ENCODE data around the gene AGAP1. TPM values are rescaled to one million over a fixed set of nuclear protein-coding genes. Genes with fewer than 3 reads are reported as not detected.

AGAP1 gene
- total RNA-seq, 1 donor from 2014 or later, result 43.9 TPM

DNA sequence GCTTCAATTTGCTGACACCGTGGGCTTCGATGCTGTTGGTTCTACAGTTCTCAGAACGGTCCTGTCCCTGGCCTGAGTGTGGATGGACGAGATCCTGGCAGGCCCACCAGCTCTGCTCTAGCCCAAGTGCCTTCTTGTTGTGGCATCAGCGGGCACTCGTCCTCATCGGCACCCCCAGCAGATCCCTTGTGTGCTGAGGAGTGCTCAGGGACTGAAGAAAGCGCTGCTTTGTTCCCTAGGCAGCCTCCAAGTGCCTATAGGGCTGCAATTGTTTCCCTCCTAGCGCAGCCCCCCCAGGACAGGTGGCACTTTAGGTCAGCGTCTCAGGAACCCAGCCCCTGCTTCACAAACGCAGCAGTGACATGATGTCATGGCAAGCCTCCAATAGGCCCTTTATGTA, 217.7 kb downstream of the AGAP1 start:
- Mint-ChIP-seq H3K27ac (ENCODE audit: unreplicated experiment) (no peak overlapping the region), H3K9me3 (ENCODE audit: unreplicated experiment) (no peaks in the 10 kb centered on the region), H3K4me3 (ENCODE audit: unreplicated experiment) (no peak overlapping the region), H3K4me1 (ENCODE audit: unreplicated experiment) (peaks cover 10% of the 10 kb centered on the region), H3K36me3 (ENCODE audit: low read depth, unreplicated experiment) (peaks cover 18% of the 10 kb centered on the region), H3K27me3 (ENCODE audit: unreplicated experiment) (peaks cover 7% of the 10 kb centered on the region)
- DNase-seq (ENCODE audit: low spot score), result no peak
- TF ChIP-seq, protein P1, sequence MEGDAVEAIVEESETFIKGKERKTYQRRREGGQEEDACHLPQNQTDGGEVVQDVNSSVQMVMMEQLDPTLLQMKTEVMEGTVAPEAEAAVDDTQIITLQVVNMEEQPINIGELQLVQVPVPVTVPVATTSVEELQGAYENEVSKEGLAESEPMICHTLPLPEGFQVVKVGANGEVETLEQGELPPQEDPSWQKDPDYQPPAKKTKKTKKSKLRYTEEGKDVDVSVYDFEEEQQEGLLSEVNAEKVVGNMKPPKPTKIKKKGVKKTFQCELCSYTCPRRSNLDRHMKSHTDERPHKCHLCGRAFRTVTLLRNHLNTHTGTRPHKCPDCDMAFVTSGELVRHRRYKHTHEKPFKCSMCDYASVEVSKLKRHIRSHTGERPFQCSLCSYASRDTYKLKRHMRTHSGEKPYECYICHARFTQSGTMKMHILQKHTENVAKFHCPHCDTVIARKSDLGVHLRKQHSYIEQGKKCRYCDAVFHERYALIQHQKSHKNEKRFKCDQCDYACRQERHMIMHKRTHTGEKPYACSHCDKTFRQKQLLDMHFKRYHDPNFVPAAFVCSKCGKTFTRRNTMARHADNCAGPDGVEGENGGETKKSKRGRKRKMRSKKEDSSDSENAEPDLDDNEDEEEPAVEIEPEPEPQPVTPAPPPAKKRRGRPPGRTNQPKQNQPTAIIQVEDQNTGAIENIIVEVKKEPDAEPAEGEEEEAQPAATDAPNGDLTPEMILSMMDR (IDR thresholded peaks at IDR 0.05; ENCODE audit: unreplicated experiment), result no peak

DNA sequence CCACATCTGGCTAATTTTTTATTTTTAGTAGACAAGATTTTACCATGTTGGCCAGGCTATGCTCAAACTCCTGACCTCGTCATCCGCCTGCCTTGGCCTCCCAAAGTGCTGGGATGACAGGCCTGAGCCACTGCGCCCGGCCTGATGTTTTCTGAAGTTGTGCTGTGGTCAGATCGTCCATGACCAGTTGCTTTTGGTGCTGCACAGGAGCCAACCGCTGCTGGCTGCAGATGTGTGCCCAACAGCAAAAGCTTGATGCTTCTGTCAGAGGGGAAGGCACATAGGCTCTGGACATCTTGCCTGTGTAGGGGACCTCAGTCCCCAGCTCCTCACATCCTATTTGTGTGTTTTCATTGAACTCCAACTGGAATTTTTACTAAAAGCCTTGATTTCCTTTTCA, 218.3 kb downstream of the AGAP1 start:
- H3K27me3 Mint-ChIP-seq (ENCODE audit: unreplicated experiment), result peaks cover 7% of the 10 kb centered on the region
- peaks cover 18% of the 10 kb centered on the region for H3K36me3 Mint-ChIP-seq (ENCODE audit: low read depth, unreplicated experiment)
- no peaks in the 10 kb centered on the region for H3K9me3 Mint-ChIP-seq (ENCODE audit: unreplicated experiment)

DNA sequence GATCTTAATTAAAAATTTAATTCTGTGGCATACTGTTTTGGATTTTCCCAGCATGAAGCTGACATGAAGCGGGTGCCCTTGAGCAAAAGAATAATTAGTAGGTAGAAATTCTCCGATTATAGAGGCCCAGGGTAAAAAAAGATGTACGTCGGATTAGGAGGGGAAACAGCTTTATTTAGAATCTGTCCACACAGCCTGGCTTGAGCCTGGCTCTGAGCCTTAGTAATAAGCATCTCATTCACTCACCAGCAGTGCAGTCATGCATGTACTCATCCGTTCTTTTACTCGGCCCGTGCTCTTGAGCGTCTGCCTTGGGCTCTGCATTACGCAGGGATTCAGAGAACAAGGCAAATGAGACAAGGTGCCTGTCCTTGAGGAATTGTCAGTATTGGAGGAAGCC, 219.3 kb downstream of the AGAP1 start:
- H3K27ac Mint-ChIP-seq (ENCODE audit: unreplicated experiment), result no peak overlapping the region
- TF ChIP-seq, protein P1 (IDR thresholded peaks at IDR 0.05; ENCODE audit: unreplicated experiment), result no peak
- no peaks in the 10 kb centered on the region for H3K9me3 Mint-ChIP-seq (ENCODE audit: unreplicated experiment)
- H3K27me3 Mint-ChIP-seq (ENCODE audit: unreplicated experiment), result peaks cover 6% of the 10 kb centered on the region
- H3K4me1 Mint-ChIP-seq (ENCODE audit: unreplicated experiment), result peaks cover 10% of the 10 kb centered on the region
- H3K4me3 Mint-ChIP-seq (ENCODE audit: unreplicated experiment), result no peak overlapping the region
- no peak for DNase-seq (ENCODE audit: low spot score)
- peaks cover 18% of the 10 kb centered on the region for H3K36me3 Mint-ChIP-seq (ENCODE audit: low read depth, unreplicated experiment)

More for the DNA sequence above, 218.3 kb downstream of the AGAP1 start:
- no peak for DNase-seq (ENCODE audit: low spot score)
- TF ChIP-seq, protein P1 (IDR thresholded peaks at IDR 0.05; ENCODE audit: unreplicated experiment), result no peak
- Mint-ChIP-seq H3K4me1 (ENCODE audit: unreplicated experiment) (peaks cover 10% of the 10 kb centered on the region), H3K27ac (ENCODE audit: unreplicated experiment) (no peak overlapping the region), H3K4me3 (ENCODE audit: unreplicated experiment) (no peak overlapping the region)

DNA sequence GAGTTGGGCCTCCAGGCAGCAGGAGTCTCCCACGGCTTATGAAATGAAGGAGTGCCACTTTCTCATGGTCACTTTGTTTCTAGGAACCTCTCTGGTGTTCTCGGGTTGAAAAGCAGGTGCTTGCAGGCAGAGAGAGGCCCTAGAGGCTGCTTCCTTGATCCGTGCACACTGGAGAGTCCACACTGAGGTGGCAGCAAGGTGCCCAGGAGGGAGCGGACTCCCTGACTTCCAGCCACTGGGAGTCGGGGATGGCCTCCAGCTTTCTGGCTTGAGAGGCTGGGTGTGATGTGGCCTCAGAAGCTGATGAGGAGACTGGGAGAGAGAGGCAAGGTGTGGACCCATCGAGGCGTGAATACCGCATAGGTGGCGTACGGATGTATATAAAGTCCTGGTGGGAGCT, 221.8 kb downstream of the AGAP1 start:
- DNase-seq (ENCODE audit: low spot score), result no peak
- H3K36me3 Mint-ChIP-seq (ENCODE audit: low read depth, unreplicated experiment), result peaks cover 17% of the 10 kb centered on the region
- peaks cover 2% of the 10 kb centered on the region for H3K4me1 Mint-ChIP-seq (ENCODE audit: unreplicated experiment)
- H3K4me3 Mint-ChIP-seq (ENCODE audit: unreplicated experiment), result no peak overlapping the region
- TF ChIP-seq, protein P1 (IDR thresholded peaks at IDR 0.05; ENCODE audit: unreplicated experiment), result no peak
- H3K27ac Mint-ChIP-seq (ENCODE audit: unreplicated experiment), result no peak overlapping the region
- no peaks in the 10 kb centered on the region for H3K9me3 Mint-ChIP-seq (ENCODE audit: unreplicated experiment)
- H3K27me3 Mint-ChIP-seq (ENCODE audit: unreplicated experiment), result peaks cover 6% of the 10 kb centered on the region

DNA sequence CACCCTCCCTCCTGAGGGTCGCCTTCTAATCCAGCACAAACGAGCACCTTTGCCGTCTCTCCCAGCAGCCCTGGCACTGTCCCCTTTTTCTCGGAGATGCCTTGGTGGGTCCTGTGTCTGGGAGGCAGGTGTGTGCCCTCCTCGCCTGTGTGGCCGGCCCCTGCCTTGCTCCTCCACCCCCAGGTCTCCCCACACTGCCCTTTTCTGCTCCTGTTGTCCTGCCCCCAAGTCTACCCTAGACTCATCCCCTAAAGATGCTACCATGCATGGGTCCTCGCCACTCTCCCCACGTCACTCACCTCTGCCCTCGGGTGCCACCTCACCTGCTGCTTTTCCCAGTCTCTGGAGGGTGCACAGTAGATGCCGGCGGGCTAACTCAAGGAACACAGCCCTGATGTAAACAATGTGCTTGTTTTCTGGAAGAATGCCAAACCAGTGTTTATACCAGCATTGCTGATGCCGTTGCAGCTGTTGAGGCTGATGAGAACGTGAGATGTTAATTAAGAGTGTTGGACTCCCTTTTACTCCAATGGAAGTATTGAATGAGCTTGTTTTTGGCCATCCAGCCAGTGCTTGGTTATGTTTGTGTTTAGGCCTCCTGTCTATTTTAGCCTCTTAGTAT, 223.1 kb downstream of the AGAP1 start:
- TF ChIP-seq, protein P1 (IDR thresholded peaks at IDR 0.05; ENCODE audit: unreplicated experiment), result no peak
- no peak overlapping the region for H3K4me3 Mint-ChIP-seq (ENCODE audit: unreplicated experiment)
- H3K27ac Mint-ChIP-seq (ENCODE audit: unreplicated experiment), result no peak overlapping the region
- peaks cover 18% of the 10 kb centered on the region for H3K36me3 Mint-ChIP-seq (ENCODE audit: low read depth, unreplicated experiment)
- H3K9me3 Mint-ChIP-seq (ENCODE audit: unreplicated experiment), result no peaks in the 10 kb centered on the region
- H3K4me1 Mint-ChIP-seq (ENCODE audit: unreplicated experiment), result no peaks in the 10 kb centered on the region
- H3K27me3 Mint-ChIP-seq (ENCODE audit: unreplicated experiment), result peaks cover 6% of the 10 kb centered on the region
- no peak for DNase-seq (ENCODE audit: low spot score)
